ENCODE data around the gene ART3. TPM values are rescaled to one million over a fixed set of nuclear protein-coding genes. Genes with fewer than 3 reads are reported as not detected.

Gene ART3
- polyA plus RNA-seq, 1 of the 3 experiments (the other 2 are of a cell fraction), result not detected

DNA sequence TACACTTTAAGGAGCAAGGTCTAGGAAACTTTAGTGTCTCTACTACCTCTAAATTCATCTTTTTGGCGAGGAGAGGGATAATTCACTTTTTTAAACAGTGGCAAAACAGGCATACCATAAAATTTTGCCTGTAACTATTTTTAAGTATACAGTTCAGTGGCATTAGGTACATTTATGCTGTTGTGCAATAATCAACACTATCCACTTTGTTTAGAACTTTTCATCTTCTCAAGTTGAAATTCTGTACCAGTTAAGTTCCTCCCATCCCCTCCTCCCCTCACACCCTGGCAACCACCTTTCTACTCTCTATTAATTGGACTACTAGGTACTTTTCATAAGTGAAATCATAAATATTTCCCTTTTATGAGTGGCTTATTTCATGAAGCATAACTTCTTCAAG, 42.3 kb downstream of the ART3 start:
- Histone ChIP-seq H3K27me3 (ENCODE audit: insufficient read depth) (no peaks in the 10 kb centered on the region), H4K20me1 (ENCODE audit: insufficient read depth) (no peaks in the 10 kb centered on the region), H2AFZ (ENCODE audit: low read depth) (no peak overlapping the region), H3K79me2 (ENCODE audit: insufficient read depth) (no peaks in the 10 kb centered on the region), H3K9me3 (no peaks in the 10 kb centered on the region), H3K27ac (ENCODE audit: low read depth in 2 of 2, low read length in 1 of 2) (no peak overlapping the region), H3K4me3 (ENCODE audit: low read depth in 2 of 2, low read length in 1 of 2) (no peak overlapping the region), H3K36me3 (replicated peaks in 1 of 2; ENCODE audit: control insufficient read depth in 1 of 2, insufficient read depth in 2 of 2, low read length in 1 of 2) (peaks cover 70 to 76% of the 10 kb centered on the region in 2 experiments), H3F3A (replicated peaks; ENCODE audit: insufficient read depth) (peaks cover 11% of the 10 kb centered on the region), H3K9me2 (no peaks in the 10 kb centered on the region), H3K4me1 (ENCODE audit: control insufficient read depth in 1 of 2, insufficient read depth in 2 of 2, low read depth in 1 of 2, low read length in 1 of 2) (no peaks in the 10 kb centered on the region), H3K4me2 (no peak overlapping the region), H3K9ac (no peak overlapping the region)
- ChIA-PET POLR2A (no interaction called here), CTCF (no interaction called here)
- no peak for DNase-seq
- 95% methylated on average over 1 of the region's 1 CpG for WGBS (ENCODE audit: low lambda C conversion rate)
- no peak for TF ChIP-seq TEAD4 (IDR thresholded peaks at IDR 0.05; ENCODE audit: borderline replicate concordance, insufficient read depth)
- no peak for TF ChIP-seq RFX5 (IDR thresholded peaks at IDR 0.05; ENCODE audit: low read length)
- no peak for TF ChIP-seq FOXM1 (IDR thresholded peaks at IDR 0.05; ENCODE audit: low read depth)

- POLR2A ChIA-PET, result no interaction called here
- peaks cover 75 to 77% of the 10 kb centered on the region in 2 experiments for H3K36me3 ChIP-seq (replicated peaks in 1 of 2; ENCODE audit: control insufficient read depth in 1 of 2, insufficient read depth in 2 of 2, low read length in 1 of 2)
- CTCF ChIA-PET, result no interaction called here
These were observed 43.0 kb downstream of the ART3 start for GRCh38 chr4:76117536-76117935.

More at GRCh38 chr4:76117536-76117935, 43.0 kb downstream of the ART3 start:
- Histone ChIP-seq H3F3A (replicated peaks; ENCODE audit: insufficient read depth) (peaks cover 11% of the 10 kb centered on the region), H3K9me2 (no peaks in the 10 kb centered on the region), H3K27ac (ENCODE audit: low read depth in 2 of 2, low read length in 1 of 2) (no peak overlapping the region), H4K20me1 (ENCODE audit: insufficient read depth) (no peaks in the 10 kb centered on the region), H3K9ac (no peak overlapping the region), H2AFZ (ENCODE audit: low read depth) (no peak overlapping the region), H3K27me3 (ENCODE audit: insufficient read depth) (no peaks in the 10 kb centered on the region), H3K79me2 (ENCODE audit: insufficient read depth) (no peaks in the 10 kb centered on the region), H3K4me2 (no peak overlapping the region), H3K4me1 (ENCODE audit: control insufficient read depth in 1 of 2, insufficient read depth in 2 of 2, low read depth in 1 of 2, low read length in 1 of 2) (no peaks in the 10 kb centered on the region), H3K4me3 (ENCODE audit: low read depth in 2 of 2, low read length in 1 of 2) (no peak overlapping the region), H3K9me3 (peaks cover 7% of the 10 kb centered on the region)
- WGBS (ENCODE audit: low lambda C conversion rate), result 98% methylated on average over 5 of the region's 5 CpGs
- no peak for DNase-seq
- TF ChIP-seq ELF1 (IDR thresholded peaks at IDR 0.05) (no peak), MXI1 (IDR thresholded peaks at IDR 0.05; ENCODE audit: low read depth, low read length) (no peak), REST (IDR thresholded peaks at IDR 0.05; ENCODE audit: low read depth, low read length) (no peak), EP300 (IDR thresholded peaks at IDR 0.05; ENCODE audit: borderline replicate concordance in 1 of 2, low read depth in 1 of 2, low read length in 1 of 2) (no peak), MAX (IDR thresholded peaks at IDR 0.05; ENCODE audit: low read depth) (no peak), TAF1 (IDR thresholded peaks at IDR 0.05; ENCODE audit: borderline replicate concordance, low read depth, low read length) (no peak), JUND (IDR thresholded peaks at IDR 0.05) (no peak), TEAD4 (IDR thresholded peaks at IDR 0.05; ENCODE audit: borderline replicate concordance, insufficient read depth) (no peak), FOSL2 (IDR thresholded peaks at IDR 0.05; ENCODE audit: borderline replicate concordance, low read depth) (no peak), RFX5 (IDR thresholded peaks at IDR 0.05; ENCODE audit: low read length) (no peak), CHD2 (IDR thresholded peaks at IDR 0.05; ENCODE audit: low read length, partially characterized antibody) (no peak), RCOR1 (IDR thresholded peaks at IDR 0.05; ENCODE audit: low read length) (no peak), RAD21 (IDR thresholded peaks at IDR 0.05; ENCODE audit: low read length) (no peak), SMC3 (IDR thresholded peaks at IDR 0.05; ENCODE audit: low read depth, low read length) (no peak), GABPA (IDR thresholded peaks at IDR 0.05; ENCODE audit: low read depth) (no peak), FOXM1 (IDR thresholded peaks at IDR 0.05; ENCODE audit: low read depth) (no peak)

Data from SK-N-SH (cell line).